ENCODE data around the gene LGR5.

GRCh38 chr12:71474791-71475190 lies 35.2 kb downstream of the LGR5 start:
- no peak for TF ChIP-seq CTCF (IDR thresholded peaks at IDR 0.05)
- no peak for TF ChIP-seq POLR2A (IDR thresholded peaks at IDR 0.05)
- TF ChIP-seq POLR2AphosphoS5 (IDR thresholded peaks at IDR 0.05) = no peak
